ENCODE data around the gene SACM1L.
"Not testable (repeated sequence)": the region's sequence is repeated elsewhere in the genome, so short reads cannot be mapped to it uniquely, and the experiment has no call there.

Gene SACM1L

GRCh38 chr3:45746165-45746776 is 57.1 kb downstream of the SACM1L start:
- no peak for FAIRE-seq

- no peak for FAIRE-seq
Observed at GRCh38 chr3:45746777-45747622, 57.8 kb downstream of the SACM1L start.

- FAIRE-seq, result no peak
Observed at GRCh38 chr3:45748068-45748467, 58.9 kb downstream of the SACM1L start.

- not testable (repeated sequence) for FAIRE-seq
Observed at GRCh38 chr3:45749036-45749600, 59.9 kb downstream of the SACM1L start.

- no peak for FAIRE-seq
Observed at GRCh38 chr3:45749880-45750279, 60.7 kb downstream of the SACM1L start.

- FAIRE-seq, result no peak
Observed at GRCh38 chr3:45751537-45752242, 62.5 kb downstream of the SACM1L start.

GRCh38 chr3:45753095-45753494 is 63.9 kb downstream of the SACM1L start:
- no peak for FAIRE-seq

GRCh38 chr3:45754461-45754860 is 65.3 kb downstream of the SACM1L start:
- FAIRE-seq, result no peak

- FAIRE-seq, result no peak
Observed at GRCh38 chr3:45756055-45756454, 66.9 kb downstream of the SACM1L start.

- not testable (repeated sequence) for FAIRE-seq
Observed at GRCh38 chr3:45757141-45757540, 67.9 kb downstream of the SACM1L start.

GRCh38 chr3:45758871-45759270 is 69.7 kb downstream of the SACM1L start:
- no peak for FAIRE-seq

GRCh38 chr3:45759851-45760250 is 70.7 kb downstream of the SACM1L start:
- no peak for FAIRE-seq

GRCh38 chr3:45760878-45761711 is 71.9 kb downstream of the SACM1L start:
- no peak for FAIRE-seq

- no peak for FAIRE-seq
Observed at GRCh38 chr3:45761831-45762230, 72.6 kb downstream of the SACM1L start.

- FAIRE-seq, result no peak
Observed at GRCh38 chr3:45762647-45763302, 73.6 kb downstream of the SACM1L start.

GRCh38 chr3:45763303-45763675 is 74.1 kb downstream of the SACM1L start:
- no peak for FAIRE-seq

GRCh38 chr3:45765266-45765851 is 76.2 kb downstream of the SACM1L start:
- no peak for FAIRE-seq

GRCh38 chr3:45765958-45766357 is 76.8 kb downstream of the SACM1L start:
- no peak for FAIRE-seq

GRCh38 chr3:45771166-45771775 is 82.1 kb downstream of the SACM1L start:
- FAIRE-seq, result no peak

GRCh38 chr3:45771831-45772230 is 82.6 kb downstream of the SACM1L start:
- no peak for FAIRE-seq
